ENCODE measurements around the gene UNC5C. TPM values are rescaled to one million over a fixed set of nuclear protein-coding genes. Genes with fewer than 3 reads are reported as not detected.

Gene UNC5C
- total and polyA plus RNA-seq, 8 donors: 0.15 to 0.84 (median 0.34) TPM

DNA sequence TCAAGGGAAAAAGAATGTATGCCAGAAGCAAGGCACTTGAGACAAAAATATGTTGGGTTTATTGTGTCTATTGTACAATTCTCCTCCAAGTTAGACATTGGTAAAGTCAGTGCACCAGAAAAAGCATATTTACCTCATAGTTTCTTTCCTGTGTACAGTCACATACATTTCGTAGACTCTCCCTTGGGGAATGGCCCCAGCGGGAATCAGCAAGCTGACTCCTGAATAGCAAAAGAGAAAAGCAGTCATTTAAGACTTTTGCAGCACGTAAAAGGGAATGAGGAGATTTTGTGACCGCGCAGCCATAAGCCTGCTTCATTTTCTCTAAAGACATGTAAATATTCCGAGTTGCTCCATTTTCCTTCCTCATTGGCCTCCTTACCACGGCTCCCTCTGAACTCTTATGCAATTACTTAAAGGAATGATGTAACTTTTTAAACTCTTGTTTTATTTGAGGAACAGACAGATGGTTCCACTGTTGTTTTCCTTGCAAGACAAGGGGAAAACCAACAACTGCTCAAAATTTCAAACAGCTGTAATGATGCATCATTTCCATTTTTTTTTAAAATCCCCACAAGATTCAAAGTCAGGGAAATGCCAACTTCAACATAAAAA lies 332.7 kb downstream of the UNC5C start:
- DNase-seq (no peak), FAIRE-seq (no peak), ATAC-seq (peak in 2 of 4 donors; percentile 22 to 43)
- intact Hi-C loops (cut with DNase I): no loop called here
- Histone ChIP-seq H3K27me3 (no peaks in the 10 kb centered on the region), H3K9me3 (no peaks in the 10 kb centered on the region), H3K36me3 (no peaks in the 10 kb centered on the region), H3K4me1 (no peaks in the 10 kb centered on the region), H3K4me3 (no peak overlapping the region), H3K27ac (no peak overlapping the region)
- 88 to 89% methylated on average over 7 of the region's 7 CpGs for WGBS, 2 donors
- TF ChIP-seq, protein P1, sequence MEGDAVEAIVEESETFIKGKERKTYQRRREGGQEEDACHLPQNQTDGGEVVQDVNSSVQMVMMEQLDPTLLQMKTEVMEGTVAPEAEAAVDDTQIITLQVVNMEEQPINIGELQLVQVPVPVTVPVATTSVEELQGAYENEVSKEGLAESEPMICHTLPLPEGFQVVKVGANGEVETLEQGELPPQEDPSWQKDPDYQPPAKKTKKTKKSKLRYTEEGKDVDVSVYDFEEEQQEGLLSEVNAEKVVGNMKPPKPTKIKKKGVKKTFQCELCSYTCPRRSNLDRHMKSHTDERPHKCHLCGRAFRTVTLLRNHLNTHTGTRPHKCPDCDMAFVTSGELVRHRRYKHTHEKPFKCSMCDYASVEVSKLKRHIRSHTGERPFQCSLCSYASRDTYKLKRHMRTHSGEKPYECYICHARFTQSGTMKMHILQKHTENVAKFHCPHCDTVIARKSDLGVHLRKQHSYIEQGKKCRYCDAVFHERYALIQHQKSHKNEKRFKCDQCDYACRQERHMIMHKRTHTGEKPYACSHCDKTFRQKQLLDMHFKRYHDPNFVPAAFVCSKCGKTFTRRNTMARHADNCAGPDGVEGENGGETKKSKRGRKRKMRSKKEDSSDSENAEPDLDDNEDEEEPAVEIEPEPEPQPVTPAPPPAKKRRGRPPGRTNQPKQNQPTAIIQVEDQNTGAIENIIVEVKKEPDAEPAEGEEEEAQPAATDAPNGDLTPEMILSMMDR (IDR thresholded peaks at IDR 0.05): no peak

DNA sequence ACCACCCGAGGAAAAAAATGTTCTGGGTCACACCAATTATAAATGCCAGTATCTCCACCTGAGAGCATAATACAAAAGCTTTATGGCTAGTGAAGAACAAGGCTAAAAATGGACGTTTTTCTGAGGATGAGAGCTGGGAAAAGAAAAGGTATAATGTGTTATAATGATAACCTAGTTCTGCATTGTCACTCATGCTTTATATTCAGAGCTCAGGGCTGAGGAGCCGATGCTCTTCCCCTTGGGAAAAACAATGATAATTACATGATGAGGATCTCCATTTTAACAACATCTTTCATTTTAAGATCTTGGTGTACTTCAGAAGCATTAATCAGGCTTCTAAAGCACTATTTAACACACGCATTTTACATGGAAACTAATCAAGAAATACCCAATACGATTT lies 333.7 kb downstream of the UNC5C start:
- no peak for FAIRE-seq
- ATAC-seq: no peak
- H3K27ac ChIP-seq: no peak overlapping the region
- TF ChIP-seq, protein P1 (IDR thresholded peaks at IDR 0.05): no peak
- H3K9me3 ChIP-seq: no peaks in the 10 kb centered on the region
- no peak for DNase-seq
- H3K4me1 ChIP-seq: no peaks in the 10 kb centered on the region
- H3K27me3 ChIP-seq: no peaks in the 10 kb centered on the region
- intact Hi-C loops (cut with DNase I): no loop called here
- no peak overlapping the region for H3K4me3 ChIP-seq
- WGBS, 2 donors: 68 to 76% methylated on average over 5 of the region's 5 CpGs
- no peaks in the 10 kb centered on the region for H3K36me3 ChIP-seq

GRCh38 chr4:95214408-95214807 lies 334.4 kb downstream of the UNC5C start:
- WGBS, 2 donors: 83 to 90% methylated on average over 5 of the region's 5 CpGs
- no peaks in the 10 kb centered on the region for H3K4me1 ChIP-seq
- DNase-seq (no peak), FAIRE-seq (no peak), ATAC-seq (no peak)
- intact Hi-C loops (cut with DNase I): no loop called here
- no peaks in the 10 kb centered on the region for H3K36me3 ChIP-seq
- no peaks in the 10 kb centered on the region for H3K9me3 ChIP-seq
- TF ChIP-seq, protein P1 (IDR thresholded peaks at IDR 0.05): no peak
- no peaks in the 10 kb centered on the region for H3K27me3 ChIP-seq
- no peak overlapping the region for H3K4me3 ChIP-seq
- no peak overlapping the region for H3K27ac ChIP-seq

- Histone ChIP-seq H3K27ac (no peak overlapping the region), H3K27me3 (no peaks in the 10 kb centered on the region), H3K36me3 (no peaks in the 10 kb centered on the region), H3K9me3 (no peaks in the 10 kb centered on the region), H3K4me3 (no peak overlapping the region), H3K4me1 (no peaks in the 10 kb centered on the region)
- ATAC-seq (no peak), FAIRE-seq (no peak), DNase-seq (no peak)
- 47 to 53% methylated on average over 8 of the region's 8 CpGs for WGBS, 2 donors
- TF ChIP-seq, protein P1 (IDR thresholded peaks at IDR 0.05): no peak
- intact Hi-C loops (cut with DNase I): no loop called here
Observed at GRCh38 chr4:95213366-95213765, 335.4 kb downstream of the UNC5C start.

GRCh38 chr4:95212692-95213091 lies 336.1 kb downstream of the UNC5C start:
- intact Hi-C loops (cut with DNase I): no loop called here
- ATAC-seq: no peak
- H3K27me3 ChIP-seq: no peaks in the 10 kb centered on the region
- H3K4me3 ChIP-seq: no peak overlapping the region
- no peaks in the 10 kb centered on the region for H3K9me3 ChIP-seq
- no peaks in the 10 kb centered on the region for H3K4me1 ChIP-seq
- 40 to 48% methylated on average over 8 of the region's 8 CpGs for WGBS, 2 donors
- H3K27ac ChIP-seq: no peak overlapping the region
- no peak for FAIRE-seq
- TF ChIP-seq, protein P1 (IDR thresholded peaks at IDR 0.05): no peak
- H3K36me3 ChIP-seq: no peaks in the 10 kb centered on the region
- no peak for DNase-seq

Data from pancreas (tissue), 10 donors.